NCI-H187 (cell line): ENCODE results near the gene SLC25A53.
"Not testable (repeated sequence)": the region's sequence is repeated elsewhere in the genome, so short reads cannot be mapped to it uniquely, and the experiment has no call there.

Experiments
- DNase-seq, 2 experiments: peaks; one replicate each; lab custom pipeline; 2025; lab: John Stamatoyannopoulos, UW

The SLC25A53 gene

DNA sequence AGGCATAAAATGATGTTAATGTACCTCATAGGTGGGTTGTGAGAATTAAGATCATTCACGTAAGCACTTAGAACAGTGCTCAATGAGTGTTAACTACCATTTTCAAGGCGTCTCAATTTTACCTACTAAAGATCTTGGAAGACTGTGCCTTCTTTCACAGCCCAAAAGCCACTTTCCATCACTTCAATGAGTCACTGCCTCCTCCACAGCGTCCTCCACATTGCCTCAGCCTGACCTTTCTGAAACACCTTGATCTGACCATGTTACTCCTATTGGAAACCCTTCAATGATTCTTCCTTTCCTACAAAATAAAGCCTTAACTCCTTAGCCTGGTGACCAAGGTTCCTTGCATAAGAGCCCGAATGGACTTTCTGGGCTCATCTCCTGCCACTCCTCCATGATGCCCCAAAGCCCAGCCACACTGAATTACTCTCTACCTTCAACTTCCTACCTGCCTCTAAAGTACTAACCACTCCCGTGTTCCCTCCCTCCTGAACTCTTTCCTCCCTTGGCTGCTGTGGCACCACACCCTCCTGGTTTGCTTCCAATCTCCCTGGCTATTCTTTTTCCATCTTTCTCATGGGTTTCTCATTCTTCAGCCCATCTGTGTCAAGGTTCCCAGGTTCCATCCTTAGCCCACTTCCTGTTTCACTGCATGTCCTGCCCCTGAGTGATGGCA, 22.1 kb downstream of the SLC25A53 start:
- no peak for DNase-seq

DNA sequence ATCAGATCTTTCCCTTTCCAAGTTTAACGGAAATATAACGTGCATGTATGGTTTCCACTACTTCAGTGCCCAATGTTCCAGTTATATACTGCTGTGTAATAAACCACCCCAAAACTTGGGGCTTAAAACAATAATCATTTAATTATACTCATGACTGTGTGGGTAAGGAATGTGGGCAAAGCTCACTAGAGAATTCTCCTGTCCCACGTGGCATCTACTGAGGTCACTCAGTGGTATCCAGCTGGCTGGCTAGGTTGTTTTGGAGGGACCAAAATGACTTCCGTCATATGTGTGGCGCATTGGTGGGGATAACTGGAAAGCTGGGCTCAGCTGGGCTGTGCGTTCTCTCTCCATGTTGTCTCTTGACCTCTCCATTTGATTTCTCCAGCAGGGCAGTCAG, 26.0 kb downstream of the SLC25A53 start:
- DNase-seq, result no peak

DNA sequence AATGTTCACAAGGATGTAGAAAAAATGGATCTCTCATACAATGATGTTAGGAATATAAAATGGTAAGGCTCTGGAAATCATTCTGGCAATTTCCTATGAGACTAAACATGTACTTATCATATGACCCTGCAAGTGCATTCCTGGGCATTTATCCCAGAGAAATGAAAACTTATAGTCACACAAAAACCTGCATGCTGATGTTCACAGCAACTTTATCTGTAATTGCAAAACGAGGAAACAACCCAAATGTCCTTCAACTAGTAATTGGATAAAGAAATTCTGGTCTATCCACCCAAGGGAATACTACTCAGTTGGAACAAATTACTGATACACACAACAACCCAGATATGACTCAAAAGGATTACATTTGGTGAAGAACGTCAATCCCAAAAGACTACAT, 30.0 kb downstream of the SLC25A53 start:
- DNase-seq, result no peak

DNA sequence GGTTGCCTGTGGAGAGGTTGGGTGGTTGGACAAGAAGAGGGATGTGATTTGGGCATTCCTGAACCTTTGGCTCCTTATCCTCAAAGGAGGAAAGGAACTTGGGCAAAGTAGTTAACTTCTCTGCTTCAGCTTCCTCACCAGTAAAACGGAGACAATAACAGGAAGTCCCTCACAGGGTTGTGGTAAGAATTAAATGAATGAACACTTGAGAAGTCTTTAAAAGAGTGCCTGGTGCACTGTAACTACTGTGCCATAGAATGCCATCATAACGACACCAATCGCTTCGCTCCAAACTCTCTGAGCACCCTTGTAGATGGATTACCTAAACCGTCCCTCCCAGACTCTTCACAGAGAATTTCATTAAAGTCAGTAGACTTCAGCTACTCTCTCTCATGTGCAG, 34.0 kb downstream of the SLC25A53 start:
- DNase-seq, result no peak

DNA sequence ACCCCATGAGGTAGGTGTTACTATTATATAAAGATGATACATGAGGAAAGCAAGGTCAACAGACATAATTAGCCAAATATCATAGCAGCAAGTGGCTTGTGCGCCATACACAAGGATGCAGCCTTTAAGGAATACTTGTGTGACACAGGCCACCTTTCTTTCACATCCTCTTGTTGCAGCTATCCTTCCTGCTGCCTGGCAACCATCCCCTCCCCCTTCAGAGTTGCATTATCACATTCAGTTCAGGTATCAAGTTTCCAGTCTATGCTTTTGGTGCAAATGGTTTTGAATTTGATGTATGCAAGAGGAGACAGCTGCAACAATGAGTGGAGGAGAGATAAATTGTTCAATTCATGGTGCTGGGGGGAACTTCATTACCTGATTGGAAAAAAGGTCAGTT, 38.0 kb downstream of the SLC25A53 start:
- peak in 1 of 2 experiments; percentile 30 for DNase-seq

DNA sequence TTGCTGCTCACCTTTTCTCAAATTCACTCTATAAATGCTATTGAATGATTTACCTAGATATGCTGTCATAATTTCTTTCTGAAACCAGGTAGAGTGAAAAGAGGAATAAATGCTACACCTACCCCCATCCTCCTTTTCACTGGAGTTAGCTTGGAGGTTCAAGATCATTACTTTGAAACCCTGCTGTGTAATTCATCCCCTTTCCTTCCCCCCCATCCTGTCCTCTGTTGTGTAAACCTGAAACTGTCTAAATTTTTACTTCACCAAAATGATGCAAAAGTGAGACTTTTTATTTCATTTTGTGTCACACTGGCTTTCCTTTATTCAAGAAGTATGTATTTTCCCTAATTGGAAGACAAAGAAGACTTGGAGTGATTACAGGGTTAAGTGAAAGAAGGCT, 39.0 kb downstream of the SLC25A53 start:
- DNase-seq, result no peak

DNA sequence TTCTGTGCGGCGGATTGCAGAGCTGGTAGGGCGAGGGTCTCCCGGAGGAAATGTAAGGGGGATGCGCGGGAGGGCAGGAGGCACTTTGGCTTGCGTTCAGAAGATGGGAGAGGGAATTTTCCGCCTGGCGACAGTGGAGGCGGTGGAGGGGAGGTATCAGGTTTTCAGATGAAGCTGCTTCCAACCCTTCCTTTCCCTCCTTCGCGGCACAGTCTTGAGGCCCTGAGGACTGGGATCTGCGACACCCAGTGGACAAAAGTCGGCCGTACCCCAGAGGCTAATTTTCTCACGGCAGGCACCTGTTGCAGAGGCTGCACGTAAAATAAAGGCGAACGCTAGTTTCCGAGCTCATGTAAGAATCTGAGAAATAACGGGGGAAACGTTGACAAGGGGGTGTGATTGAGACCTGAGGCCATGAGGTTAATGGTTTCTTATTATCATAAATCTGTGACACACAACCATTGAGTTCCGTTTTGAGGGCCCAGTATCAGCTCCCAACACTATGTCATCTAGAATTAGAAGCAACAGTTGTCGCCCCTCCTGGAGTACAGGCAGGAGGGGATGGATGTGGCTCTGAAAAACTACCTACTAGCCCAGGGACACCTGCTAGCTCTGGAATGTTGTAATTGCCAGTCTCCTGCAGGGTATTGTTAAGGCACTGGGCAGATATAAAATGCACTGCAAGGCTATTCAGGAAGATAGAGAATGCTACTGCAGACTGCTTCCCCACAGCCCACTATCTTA, 43.4 kb downstream of the SLC25A53 start:
- DNase-seq, result peak in 1 of 2 experiments; percentile 32

DNA sequence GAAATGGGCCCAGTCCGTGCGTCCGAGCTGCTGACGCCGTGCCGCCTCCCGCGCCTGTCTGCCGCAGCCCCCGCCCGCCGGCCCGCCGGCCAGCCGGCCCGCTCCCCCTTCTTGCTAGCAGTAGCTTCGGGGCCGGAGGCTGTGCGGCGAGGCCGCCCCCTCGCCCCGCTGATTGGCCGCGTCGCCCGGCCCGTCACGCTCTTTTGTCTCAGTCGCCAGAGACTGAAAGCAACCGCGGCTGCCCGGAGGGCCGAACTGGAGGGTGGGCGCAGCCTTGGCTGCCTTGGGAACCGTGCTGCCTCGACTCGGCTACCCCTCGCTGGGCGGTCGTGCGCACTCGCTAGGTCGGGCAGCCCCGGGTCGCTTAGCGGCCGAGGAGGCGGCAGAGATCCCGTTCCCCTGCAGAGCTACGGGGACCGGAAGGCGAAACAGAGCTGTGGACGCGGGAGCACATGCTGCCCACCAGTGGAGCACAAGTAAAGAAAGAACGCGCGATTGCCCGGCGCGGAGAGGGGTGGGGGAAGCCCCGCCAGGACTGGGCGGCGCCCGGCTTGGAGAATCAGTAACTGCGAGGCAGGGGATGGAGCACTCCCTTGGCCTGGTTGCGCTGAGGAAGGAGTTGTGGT, 44.4 kb downstream of the SLC25A53 start, which contains the start of gene ZCCHC18:
Gene ZCCHC18 (plus strand): TSS at position 198 of the 626 bp plus-strand sequence. CDS start 1,589 bp downstream, outside the sequence.
- peak; percentile 26 to 44 for DNase-seq

DNA sequence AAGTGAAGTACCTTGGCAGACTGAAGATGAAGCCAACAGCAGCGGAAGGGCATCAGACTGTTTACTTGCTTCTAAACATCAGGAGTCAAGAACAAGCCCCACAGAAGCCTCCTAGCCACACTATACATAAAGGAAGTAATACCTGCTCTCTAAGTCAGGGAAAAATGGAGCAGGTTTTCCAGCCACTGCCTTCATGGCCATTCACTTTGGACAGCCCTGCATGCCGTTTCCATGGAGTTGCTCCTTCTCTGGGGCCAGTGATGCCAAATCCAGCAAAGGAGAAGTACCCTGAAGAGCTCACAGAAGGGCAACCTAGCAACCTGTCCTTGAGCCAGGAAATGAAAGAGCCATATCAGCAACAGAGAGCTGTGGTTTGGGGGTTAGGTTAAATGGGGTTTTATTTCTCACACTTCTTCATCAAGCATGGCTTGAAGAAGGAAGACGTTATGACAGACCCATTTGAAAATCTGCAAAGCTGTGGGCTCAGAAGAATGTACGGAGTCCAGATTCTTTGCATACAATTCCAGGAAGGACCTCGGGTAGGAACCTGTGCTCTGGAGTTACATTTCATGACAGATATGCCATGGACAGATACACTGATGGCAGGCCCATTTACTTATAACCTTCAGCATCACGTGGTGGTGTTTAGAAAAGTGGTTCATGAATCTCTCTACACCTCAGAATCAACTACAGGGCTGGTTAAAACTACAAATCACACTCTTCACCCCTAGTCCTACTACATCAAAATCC, 46.1 kb downstream of the SLC25A53 start:
- DNase-seq, result not testable (repeated sequence)

DNA sequence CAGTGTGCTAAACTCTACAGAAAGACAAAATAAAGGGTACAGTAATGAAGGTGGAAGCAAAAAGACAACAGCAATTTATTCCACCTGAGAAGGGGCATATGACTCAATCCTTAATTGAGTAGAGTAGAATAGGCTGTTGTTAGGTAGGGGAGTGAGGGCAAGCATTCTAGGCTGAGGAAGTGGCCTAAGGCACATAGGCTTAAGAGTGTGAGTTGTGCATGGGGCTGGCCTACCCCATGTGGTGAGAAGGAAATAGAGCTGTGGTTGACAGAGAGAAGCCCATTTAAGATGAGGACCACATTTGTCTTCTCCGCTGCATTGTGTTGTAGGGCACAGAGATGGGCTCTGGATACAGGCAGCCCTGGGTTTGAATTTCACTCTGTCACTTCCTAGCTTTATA, 47.9 kb downstream of the SLC25A53 start:
- no peak for DNase-seq

DNA sequence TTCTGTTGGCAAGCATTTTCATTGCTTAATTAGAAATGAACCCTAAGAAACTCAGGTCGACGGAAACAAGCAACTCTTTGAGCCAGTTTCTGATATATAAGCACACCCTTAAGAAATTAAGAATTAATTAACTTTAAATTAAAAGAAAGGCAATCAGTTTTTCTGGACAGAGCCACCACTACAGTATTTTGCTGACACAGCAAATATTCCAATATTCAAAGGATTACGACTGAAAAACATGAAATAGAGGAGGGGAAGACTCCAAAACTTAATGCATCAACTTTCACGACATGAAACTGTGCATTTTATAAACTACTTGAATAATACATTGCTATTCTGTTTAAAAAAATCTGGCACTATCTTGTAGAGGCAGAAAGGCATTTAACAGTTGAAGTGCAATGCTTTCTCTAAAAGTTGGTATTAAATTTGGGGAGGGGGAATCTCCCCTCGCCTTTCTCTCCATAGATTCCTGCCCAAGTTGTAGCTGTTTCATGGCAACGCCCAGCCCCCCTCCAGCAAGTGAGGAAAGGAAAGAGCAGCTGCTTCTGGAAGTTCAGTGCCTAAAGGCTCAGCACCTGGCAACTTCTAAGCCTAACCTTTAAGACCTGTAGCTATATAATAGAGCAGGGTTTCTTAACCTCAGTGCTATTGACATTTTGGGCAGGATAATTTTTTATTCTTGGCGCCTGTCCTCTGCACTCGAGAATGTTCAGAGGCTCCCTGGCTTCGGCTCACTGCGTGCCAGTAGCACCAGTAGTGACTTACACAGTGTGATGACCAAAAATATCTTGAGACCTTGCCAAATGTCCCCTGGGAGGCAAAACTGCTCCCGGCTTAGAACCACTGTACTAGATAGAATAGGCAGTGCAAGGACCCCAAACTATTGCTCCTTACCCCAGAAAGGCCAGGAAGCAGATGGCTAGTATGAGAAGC, 51.2 kb downstream of the SLC25A53 start:
- DNase-seq, result no peak

DNA sequence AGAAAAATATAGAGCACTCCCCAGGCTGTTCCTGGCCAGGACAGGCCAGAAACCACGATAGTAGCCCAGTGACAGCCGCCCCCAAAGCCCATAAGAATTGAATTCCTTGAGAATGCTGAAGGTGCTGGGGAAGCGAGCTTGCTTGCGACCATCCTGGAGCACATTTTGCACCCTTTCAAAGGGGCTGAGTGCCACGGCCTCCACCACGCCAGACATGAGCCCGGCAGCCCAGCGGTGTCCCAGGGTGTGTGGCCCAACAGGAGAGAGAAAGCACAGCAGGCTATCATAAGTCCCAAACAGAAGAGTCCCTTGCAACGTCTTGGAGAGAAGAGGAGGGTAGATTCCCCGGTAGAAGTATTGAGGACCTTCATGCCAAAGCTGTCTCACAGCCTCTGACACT, 52.1 kb downstream of the SLC25A53 start:
- no peak for DNase-seq

DNA sequence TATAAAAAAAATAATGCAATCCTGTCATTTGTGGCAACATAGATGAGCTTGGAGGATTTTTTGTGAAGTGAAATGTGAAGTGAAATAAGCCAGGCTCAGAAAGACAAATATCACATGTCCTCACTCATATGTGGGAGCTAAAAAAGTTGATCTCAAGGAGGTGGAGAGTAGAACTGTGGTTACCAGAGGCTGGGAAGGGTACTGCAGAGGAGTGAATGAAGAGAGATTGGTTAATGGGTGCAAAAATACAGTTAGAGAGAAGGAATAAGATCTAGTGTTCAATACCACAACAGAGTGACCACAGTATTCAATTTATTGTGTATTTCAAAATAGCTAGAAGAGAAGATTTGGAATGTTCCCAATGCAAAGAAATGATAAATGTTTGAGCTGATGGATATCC, 57.9 kb downstream of the SLC25A53 start:
- DNase-seq, result no peak

DNA sequence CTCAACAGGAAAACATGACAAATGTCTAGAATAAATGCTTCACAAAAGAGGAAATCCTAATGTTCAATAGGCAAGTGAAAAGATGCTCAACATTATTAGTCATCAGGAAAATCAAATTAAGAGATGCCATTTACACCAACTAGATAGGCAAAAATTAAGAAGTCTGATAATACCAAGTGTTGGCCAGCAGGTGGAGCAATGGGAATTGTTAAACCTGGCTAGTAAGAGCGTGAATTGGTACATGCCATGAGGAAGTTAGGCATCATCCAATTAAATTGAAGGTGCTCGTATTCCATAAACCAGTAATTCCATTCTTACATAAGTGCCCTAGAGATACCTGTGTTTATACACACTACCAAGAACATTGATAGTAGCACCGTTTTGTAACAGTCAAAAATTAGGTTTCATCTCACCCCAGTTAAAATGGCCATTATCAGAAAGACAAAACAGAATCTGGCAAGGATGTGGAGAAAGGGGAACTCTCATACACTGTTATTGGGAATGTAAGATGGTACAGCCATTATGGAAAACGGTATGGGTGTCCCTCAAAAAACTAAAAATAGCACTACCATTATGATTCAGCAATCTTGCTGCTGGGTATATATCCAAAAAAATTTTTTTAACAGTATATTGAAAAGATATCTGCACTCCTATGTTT, 58.5 kb downstream of the SLC25A53 start:
- peak; percentile 16 to 46 for DNase-seq

DNA sequence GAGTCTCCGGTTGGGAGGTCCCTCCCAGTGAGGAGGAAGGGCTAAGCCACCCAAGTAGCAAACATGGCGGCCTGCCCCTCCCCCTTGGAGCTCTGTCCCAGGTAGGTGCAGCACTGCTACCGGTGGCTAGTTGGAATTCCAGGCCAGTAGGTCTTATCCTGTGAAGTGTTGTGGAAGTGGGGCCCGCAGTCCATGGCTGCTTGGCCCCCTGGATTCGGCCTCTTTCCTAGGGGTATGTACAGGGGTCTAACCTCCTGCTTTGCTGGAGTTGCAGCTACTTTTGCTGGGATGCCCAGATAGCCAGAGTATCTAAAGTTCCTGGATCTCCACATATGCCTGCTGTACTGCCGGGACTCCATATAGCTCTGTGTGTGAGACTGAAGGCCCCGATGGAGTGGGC, 70.9 kb downstream of the SLC25A53 start:
- no peak for DNase-seq

DNA sequence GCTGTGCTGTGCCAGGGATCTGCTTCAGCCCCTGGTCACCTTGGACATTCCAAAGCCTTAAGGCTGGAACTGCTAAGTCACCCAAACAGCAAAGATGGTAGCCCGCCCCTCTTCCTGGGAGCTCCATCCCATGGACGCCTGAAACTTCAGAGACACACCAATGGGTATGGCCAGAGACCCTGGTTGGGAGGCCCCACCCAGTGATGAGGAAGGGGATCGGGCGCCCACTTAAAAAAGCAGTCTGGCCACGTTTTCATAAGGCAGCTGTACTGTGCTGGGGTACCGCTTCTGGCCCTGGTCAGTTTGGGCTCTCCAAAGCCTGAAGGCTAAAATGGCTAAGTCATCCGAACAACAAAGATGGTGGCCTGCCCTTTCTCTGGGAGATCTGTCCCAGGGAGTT, 71.3 kb downstream of the SLC25A53 start:
- DNase-seq, result no peak

DNA sequence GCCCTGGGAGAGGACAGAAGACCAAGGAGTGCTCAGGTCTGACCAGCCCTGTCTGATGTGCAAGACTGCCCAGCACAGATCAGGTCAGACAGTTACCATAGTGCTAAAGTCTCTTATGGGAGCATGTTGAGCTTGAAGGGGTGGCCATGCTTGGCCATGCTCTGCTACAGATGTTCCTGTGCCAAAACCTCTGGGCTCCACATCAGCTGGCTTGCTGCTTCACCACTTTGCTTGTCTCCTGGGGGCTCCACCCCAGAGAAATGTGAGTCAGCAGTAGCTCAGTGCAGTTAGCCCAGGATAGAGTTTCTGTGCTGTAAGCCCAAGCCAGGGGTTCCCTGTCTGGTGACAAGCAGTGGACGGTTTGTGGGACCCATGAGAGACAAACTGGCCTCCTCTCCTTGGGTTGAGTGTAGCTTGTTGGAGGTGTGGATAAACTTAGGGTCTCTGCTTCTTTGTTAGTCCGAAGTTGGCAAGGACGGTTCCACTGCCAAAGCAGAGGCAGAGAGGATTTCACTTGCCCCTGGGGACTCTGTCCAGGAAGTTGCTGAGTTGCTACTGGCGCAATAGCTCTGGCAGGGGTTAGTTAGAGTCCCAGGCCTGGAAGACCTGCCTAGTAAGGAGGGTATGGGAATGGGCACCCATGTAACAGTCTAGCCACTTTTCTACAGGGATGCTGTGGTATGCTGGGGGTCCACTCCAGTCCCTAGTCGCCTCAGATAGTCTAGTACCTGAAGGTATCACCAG, 72.1 kb downstream of the SLC25A53 start:
- DNase-seq, result no peak

DNA sequence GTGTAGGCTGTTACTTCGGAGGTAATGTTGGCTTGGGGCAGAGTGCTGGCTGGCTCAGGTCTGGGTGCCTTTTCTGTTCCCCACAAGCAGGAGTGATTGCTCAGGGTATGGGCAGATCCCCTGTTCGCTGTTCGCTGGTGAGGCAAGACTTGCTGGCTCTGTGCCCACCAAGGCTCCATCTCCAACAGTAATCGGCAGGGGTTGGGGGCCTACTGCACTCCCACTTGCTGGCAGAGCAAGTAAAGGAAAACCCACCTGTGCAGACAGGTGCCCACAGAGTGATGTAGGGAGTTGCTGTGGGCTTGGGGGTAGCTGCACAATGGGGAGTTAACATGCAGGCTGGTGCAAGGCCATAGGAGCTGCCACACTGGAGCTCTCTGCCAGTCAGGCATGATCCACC, 72.7 kb downstream of the SLC25A53 start:
- DNase-seq, result no peak

DNA sequence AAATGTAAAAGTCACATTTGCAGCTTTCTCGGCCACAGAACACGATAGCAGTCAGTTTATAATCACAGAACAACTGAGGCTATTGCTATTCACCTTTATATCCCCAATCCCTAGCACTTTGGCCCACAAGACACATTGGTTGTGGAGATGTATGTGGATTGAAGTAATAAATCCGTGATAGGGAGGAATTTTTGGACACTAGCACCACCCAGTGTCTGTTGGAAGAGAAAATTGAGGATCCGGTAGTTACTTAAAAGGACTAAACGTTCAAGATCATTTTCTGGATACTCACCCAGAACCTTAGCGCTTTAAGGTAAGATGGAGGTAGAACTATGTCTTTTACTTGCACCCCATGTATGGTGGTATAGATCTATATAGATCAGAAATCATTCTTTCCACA, 79.0 kb downstream of the SLC25A53 start:
- not testable (repeated sequence) for DNase-seq
